GM21786 (cell line): ENCODE data around the gene EP400.
"Not testable (repeated sequence)": the region's sequence is repeated elsewhere in the genome, so short reads cannot be mapped to it uniquely, and the experiment has no call there.

Experiments used
- ATAC-seq: cut with Tn5 transposase; IDR thresholded peaks from one replicate; pipeline ENCODE4 v1.9.1; 2021; ENCODE audit not compliant: unreplicated experiment

The EP400 gene

GRCh38 chr12:131983554-131983953, 33.8 kb downstream of the EP400 start:
- no peak for ATAC-seq

- ATAC-seq: no peak
These were observed 34.6 kb downstream of the EP400 start for GRCh38 chr12:131984334-131984733.

GRCh38 chr12:131985510-131985875, 35.8 kb downstream of the EP400 start:
- ATAC-seq: not testable (repeated sequence)

- no peak for ATAC-seq
These were observed 36.6 kb downstream of the EP400 start for GRCh38 chr12:131986361-131986760.

GRCh38 chr12:131986910-131987309, 37.2 kb downstream of the EP400 start:
- ATAC-seq: no peak

GRCh38 chr12:131987552-131987951, 37.8 kb downstream of the EP400 start:
- ATAC-seq: no peak

- ATAC-seq: no peak
These were observed 38.5 kb downstream of the EP400 start for GRCh38 chr12:131988054-131988796.

- ATAC-seq: no peak
These were observed 39.3 kb downstream of the EP400 start for GRCh38 chr12:131989021-131989420.

GRCh38 chr12:131990066-131990979, 40.6 kb downstream of the EP400 start:
- ATAC-seq: no peak

GRCh38 chr12:131990980-131991305, 41.2 kb downstream of the EP400 start:
- ATAC-seq: no peak

GRCh38 chr12:131991816-131992430, 42.2 kb downstream of the EP400 start:
- no peak for ATAC-seq

GRCh38 chr12:131994589-131994988, 44.8 kb downstream of the EP400 start:
- peak; percentile 77 for ATAC-seq

- ATAC-seq: no peak
These were observed 50.6 kb downstream of the EP400 start for GRCh38 chr12:132000286-132000872.

GRCh38 chr12:132003846-132004245, 54.1 kb downstream of the EP400 start:
- ATAC-seq: no peak

GRCh38 chr12:132004946-132005345, 55.2 kb downstream of the EP400 start:
- ATAC-seq: no peak

GRCh38 chr12:132006056-132006680, 56.4 kb downstream of the EP400 start:
- no peak for ATAC-seq

GRCh38 chr12:132007041-132007440, 57.3 kb downstream of the EP400 start:
- ATAC-seq: no peak

GRCh38 chr12:132009336-132009859, 59.7 kb downstream of the EP400 start:
- ATAC-seq: no peak

GRCh38 chr12:132012919-132013568, 63.3 kb downstream of the EP400 start:
- ATAC-seq: no peak
